Fibroblast of skin of left biceps (primary cell): Measurements from ENCODE around the gene VPS54.
"Not testable (repeated sequence)": the region's sequence is repeated elsewhere in the genome, so short reads cannot be mapped to it uniquely, and the experiment has no call there.

ENCODE experiments used
- DNase-seq, 2 experiments: peaks; one replicate each; pipeline ENCODE4 v3.0.0-alpha.2; 2013; ENCODE audit warnings: low read depth in 2 of 2

The VPS54 gene

DNA sequence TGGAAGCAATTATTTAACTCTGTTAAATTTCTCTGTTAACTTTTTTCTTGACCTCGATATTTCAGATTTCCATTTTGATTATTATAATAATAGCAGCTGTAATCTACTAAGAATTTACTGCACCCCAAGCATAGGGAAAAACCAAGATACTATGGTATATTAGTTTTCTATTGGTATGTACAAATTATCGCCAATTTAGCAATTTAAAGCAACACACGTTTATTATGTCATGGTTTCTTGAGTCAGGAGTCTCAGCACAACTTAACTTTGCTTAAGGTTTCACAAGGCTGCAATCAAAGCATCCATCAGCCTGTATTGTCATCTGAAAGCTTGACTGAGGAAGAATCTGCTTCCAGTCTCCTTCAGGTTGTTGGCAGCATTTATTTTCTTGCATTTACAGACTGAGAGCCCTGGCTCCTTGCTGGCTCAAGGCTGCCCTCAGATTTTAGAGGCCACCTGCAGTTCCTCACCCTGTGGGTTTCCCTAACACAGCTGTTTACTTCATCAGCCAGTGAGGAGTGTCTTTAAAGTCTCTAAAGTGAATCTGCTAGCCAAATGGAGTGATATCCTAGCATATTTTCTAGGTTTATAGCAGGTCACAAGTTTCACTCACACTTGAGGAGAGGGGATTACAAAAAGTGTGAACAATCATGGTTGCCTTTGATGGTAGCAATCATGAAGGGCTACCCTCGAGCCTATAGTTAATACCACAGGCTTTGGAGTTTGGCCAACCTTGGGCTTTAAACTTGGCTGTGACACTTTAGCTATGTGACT lies 4.4 kb upstream of the VPS54 start:
- DNase-seq, result no peak

DNA sequence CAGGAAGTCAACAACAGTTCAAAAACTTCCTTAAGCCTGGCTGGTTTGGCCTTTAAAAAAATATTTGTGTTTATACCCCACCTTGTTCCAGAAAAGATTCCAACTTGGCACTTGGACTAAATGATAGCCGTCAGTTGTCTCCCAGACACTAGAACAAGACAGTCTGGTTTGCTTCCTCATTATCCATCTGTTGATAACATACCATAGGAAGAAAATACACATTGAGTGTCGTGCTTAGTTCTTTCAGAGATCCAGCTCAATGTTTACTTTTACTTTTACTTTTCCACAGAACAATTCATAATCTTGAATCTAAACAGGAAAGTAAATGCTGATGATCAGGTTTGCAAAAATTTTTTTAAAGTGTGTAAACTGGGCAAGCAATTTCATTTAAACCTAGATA lies 2.4 kb upstream of the VPS54 start:
- DNase-seq, result no peak

- DNase-seq, result no peak
These were observed 824 bp upstream of the VPS54 start for GRCh38 chr2:64019975-64020528.

DNA sequence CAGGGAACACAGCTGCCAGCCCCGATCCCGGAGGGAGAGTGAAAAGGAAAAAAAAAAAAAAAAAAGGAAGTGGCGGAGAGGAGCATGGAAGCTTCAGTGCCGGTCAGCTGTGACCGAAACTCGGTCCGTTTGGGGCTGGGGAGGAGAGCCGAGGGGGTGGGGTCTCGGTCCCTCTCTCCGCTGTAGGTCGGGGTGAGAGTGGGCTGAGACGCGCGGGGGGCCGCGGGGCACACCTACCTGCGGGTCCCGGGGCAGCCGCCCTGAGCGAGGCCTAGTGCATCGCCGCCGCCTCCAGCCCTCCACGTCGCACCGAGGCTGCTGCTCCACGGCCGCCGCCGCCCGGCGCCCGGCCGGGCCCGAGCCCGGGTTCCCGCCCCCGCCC lies 536 bp downstream of the VPS54 start:
- no peak for DNase-seq

- no peak for DNase-seq
These were observed 1.2 kb downstream of the VPS54 start for GRCh38 chr2:64017811-64018700.

DNA sequence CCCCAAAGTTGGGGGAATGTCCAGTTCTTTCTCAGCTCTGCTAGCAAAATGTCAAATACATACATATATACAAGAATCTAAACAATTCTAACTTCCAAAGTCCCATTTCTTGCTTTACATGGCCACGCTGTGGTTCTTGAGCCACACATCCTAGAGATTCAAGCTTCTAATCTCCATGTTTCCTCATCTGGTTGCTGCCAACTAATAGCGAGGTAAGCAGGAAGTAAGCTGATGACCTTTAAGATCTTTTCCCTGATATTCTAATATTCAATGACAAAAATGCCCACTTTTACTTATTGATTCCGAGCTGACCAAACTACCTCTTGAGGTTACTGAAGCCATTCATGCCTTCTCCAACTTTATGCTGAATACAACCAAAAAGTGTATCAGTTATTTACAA lies 3.3 kb downstream of the VPS54 start:
- DNase-seq, result no peak

- no peak for DNase-seq
These were observed 3.8 kb downstream of the VPS54 start for GRCh38 chr2:64015391-64015790.

DNA sequence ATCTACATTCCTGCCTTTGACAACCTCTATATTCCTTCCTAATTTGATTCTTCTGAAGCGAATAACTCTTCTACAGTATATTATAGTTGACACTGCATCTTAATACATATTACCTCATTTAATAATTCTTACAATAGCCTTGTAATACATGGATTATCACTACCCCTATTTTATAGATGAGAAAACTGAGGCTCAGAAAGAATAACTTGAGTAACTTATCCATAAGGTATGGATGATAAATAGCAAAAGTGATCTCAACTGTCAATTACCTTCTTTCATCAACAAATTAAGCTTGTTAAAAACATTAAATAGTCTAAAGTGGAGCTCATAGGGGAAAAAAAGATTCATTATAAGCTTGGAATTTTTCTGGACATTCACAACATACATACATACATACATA lies 4.6 kb downstream of the VPS54 start:
- DNase-seq, result no peak

DNA sequence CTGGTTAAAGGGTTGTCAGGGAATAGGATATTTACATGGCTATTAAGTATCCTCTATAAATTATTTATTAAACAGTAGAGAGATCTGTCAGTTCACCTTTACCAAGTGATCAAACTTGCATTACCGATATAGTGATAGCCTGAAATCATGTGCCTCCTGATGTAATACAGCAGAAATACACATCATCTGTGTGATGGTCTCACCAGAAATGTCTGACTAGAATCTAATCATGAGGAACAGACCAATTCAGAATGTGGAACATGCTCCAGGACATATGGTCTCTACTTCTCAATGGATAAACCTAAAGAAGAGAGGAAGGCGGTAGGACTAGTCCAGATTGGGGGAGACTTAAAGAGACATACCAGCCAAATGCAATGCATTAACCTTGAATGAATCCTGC lies 6.2 kb downstream of the VPS54 start:
- no peak for DNase-seq

DNA sequence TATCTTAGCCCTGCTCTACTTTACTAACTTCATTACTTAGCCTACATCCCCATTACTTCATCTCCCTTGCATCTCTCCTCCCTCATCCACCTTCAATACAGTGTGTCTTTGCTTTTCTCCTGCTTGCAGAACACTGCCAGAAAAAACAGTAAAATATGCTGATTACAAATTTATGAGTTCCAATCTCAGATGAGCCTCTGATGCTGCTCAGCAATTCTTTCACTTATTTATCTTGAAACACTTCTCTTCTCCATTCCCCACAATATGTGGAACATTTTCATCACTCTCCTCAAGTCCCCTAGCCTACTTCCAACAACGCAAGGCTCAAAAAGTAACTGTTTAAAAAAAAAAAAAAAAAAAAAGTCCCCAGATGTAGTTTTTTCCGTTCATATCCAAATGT lies 7.1 kb downstream of the VPS54 start:
- DNase-seq, result no peak

DNA sequence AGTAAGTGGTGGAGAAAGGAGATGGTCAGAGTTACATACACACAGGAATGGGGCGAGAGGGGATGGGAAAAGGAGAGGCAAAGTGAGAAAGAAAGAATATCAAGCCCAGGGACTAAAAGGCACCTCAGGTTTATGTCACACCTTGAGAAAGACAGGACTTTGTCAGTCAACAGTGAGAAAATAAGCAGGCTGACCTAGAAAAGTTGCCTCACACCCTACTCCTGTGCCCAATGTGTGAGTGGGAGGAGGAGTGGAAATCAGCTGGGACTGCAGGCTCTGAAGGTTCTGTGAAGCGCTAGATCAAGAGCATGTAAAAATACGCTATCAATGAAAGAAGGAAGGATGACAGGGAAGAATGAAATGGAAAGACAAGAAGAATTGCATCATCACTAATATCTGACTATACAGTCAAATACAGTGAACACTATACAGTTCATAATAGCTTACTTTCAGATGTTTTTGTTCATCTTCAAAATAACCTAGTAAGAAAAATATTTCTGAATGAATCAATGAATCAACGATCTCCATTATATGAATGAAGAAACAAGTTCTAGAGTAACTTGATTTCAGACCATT lies 10.7 kb downstream of the VPS54 start:
- DNase-seq, result no peak

- no peak for DNase-seq
These were observed 11.3 kb downstream of the VPS54 start for GRCh38 chr2:64007924-64008323.

GRCh38 chr2:64005707-64006356 lies 13.4 kb downstream of the VPS54 start:
- DNase-seq, result no peak

DNA sequence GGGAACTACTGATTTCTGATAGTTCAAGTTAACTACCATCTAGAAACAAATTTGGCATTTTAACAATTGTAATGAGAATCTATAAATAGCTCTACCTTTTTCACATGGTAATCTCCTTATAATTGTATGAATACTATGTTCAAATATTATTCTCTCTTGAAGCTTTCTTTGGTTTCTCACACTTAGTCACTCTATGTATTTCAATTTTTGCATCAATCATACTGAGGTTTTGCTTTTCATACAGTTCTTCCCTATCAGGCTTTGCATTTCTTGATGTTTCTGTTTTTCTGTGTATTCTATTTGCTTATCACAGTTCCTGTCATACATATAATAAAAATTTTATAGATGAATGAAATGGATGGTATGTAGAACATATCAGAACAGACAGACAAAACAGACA lies 16.0 kb downstream of the VPS54 start:
- no peak for DNase-seq

DNA sequence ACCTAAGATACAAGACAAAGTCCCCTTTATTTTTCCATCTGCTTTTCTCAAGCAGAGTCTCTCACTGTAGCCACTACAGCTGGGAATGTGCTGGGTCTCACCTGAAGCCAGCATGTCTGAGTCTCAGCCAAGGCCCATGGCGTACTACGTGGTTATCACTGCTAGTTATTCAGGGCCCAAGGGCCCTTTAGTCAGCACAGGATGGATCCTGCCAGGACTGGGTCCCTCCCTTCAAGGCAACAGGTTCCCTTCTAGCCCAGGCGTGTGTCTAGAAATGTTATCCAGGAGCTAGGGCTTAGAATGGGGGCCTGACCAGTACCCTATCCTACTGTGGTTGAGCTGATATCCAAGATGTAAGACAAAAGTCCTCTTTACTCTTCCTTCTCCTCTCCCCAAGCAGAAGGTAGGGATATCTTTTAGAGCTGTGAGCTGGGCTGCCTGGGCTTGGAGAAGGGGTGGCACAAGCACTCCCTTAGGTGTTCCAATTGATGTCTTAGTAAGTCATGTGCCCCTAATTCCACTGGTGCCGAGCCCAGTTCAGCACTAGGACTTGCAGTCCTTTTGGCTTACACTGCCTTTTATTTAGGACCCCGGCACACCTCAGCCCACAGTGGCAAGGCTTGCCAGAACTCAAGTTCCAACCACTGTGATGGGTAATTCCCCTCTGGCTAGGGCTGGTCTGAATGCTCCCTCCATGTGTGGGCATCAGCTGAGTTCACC lies 17.7 kb downstream of the VPS54 start:
- DNase-seq, result no peak

DNA sequence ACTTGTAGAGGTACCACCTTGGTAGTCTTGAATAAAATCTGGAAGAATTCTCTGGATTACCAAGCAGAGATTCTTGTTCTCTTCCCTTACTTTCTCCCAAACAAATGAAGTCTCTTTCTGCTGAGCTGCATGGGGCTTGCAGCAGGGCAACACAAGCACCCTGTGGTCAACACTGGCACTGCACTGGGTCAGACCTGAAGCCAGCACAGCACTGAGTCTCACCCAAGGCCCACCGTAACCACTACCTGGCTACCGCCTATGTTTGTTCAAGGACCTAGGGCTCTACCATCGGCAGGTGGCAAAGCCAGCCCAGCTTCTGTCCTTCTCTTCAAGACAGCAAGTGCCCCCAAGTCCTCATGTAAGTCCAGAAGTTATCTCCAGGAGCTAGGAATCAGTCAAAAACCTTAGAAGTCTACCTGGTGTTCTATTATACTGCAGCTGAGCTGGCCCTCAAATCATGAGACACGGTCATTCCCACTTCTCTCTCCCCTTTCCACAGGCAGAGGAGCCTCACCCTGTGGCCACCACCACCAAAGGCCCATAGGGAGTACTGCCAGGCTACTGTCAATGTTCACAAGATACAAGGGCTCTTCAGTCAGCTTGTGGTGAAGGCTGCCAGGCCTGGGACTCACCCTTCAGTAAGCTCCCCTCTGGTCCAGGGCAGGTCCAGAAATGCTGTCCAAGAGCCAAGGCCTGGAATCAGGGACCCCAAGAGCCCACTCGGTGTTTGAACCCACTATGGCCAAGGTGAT lies 18.4 kb downstream of the VPS54 start:
- no peak for DNase-seq

DNA sequence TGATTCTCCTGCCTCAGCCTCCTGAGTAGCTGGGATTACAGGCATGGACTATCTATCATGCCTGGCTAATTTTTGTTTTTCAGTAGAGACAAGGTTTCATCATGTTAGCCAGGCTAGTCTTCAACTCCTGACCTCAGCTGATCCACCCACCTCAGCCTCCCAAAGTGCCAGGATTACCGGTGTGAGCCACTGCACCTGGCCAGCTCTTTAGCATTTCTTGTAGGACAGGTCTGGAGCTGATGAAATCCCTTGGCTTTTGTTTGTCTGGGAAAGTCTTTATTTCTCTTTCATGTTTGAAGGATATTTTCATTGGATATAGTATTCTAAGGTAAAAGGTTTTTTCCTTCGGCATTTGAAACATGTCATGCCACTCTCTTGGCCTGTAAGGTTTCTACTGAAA lies 20.2 kb downstream of the VPS54 start:
- no peak for DNase-seq

DNA sequence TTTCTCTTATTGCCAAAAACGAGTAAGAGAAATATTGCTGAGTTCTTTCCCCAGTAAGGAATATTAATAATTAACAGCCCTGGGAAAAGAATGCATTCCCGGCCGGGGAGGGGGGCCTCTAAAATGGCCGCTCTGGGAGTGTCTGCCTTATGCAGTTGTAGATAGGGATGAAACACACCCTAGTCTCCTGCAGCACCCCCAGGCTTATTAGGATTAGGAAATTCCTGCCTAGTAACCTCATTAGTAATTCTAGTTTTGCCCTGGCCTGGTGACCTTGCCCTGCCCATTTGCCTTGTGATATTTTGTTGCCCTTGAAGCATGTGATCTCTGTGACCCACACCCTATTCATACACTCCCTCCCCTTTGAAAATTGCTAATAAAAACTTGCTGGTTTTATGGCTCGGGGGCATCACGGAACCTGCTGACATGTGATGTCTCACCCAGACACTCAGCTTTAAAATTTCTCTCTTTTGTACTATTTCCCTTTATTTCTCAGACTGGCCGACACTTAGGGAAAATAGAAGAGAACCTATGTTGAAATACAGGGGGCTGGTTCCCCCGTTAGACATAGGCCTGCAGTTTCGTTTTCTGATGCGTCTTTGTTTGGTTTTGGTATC lies 22.5 kb downstream of the VPS54 start:
- DNase-seq, result not testable (repeated sequence)

GRCh38 chr2:63994329-63995070 lies 24.7 kb downstream of the VPS54 start:
- DNase-seq, result not testable (repeated sequence)
